Activated CD8-positive, alpha-beta memory T cell treated with anti-CD3 and anti-CD28 coated beads, Interleukin-2, amount 50 U/mL, for 24 hours (primary cell): ENCODE measurements around the gene PRSS33.

Experiments used
- DNase-seq: peaks from one replicate; pipeline ENCODE4 v3.0.0-alpha.2; 2020; ENCODE audit errors: extremely low read depth

Gene PRSS33

DNA sequence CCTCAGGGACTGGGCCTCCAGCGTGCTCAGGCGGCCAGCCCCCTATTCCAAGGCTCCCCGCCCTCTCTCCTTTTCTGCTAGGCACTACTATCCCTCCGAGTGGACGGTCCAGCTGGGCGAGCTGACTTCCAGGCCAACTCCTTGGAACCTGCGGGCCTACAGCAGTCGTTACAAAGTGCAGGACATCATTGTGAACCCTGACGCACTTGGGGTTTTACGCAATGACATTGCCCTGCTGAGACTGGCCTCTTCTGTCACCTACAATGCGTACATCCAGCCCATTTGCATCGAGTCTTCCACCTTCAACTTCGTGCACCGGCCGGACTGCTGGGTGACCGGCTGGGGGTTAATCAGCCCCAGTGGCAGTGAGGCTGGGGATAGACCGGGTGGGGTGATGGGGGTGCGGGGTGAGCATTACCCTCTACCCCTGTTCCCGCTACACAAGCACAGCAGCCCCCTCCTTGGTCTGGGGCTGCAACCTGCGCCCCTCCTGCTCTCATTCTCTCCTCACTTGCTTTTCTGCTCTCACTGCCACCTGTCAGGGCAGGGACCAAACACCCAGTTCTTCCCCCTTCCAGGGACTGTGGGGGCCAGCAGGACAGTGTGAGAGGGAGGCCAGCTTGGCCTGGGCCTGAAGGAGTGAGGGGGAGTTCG is 12.0 kb upstream of the PRSS33 start:
- DNase-seq = no peak

DNA sequence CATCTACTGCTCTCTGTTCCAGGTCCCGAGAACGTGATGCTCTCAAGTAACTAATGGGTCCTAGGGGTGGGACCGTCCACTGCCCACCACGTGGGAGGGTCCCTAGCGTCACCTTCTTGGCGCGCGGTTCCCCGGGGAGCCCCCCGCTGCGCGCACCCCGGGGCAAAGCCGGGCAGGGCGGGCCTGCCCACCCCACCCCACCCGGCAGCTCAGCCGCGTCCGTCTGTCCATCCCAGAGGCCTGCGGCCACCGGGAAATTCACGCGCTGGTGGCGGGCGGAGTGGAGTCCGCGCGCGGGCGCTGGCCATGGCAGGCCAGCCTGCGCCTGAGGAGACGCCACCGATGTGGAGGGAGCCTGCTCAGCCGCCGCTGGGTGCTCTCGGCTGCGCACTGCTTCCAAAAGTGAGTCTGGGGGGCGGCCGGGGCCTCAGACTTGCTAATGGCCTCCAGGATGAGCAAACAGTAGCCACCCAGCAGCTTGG is 11.4 kb upstream of the PRSS33 start:
- no peak for DNase-seq

DNA sequence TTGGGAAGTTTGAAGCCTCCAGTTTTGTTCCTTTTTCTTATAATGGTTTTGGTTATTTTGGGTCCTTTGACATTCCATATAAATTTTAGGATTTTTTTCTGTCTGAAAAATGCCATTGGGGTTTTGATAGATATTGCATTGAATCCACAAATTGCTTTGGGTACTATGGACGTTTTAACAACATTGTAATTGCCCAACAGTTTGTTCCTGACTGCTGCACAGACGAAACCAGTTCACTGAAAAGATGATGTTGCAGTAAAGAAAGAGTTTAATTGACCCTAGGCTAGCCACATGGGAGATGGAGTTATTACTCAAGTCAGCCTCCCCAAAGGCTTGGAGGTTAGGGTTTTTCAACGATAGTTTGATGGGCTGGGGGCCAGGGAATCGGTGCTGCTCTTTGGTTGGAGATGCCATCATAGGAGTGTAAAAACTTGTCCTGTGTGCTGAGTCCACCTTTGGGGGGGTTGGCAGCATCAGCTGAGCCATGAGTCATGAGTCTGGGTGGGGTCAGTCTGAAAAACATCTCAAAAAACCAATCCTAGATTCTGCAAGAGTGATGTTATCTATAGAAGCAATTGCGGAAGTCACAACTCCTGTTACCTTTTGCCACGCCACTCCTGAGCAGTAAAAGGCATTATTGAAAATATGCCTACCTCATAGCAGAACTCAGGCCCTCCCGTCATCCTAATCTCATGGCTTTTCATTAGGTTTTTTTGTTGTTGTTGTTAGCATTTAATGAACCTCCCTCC is 8.2 kb upstream of the PRSS33 start:
- DNase-seq = no peak

DNA sequence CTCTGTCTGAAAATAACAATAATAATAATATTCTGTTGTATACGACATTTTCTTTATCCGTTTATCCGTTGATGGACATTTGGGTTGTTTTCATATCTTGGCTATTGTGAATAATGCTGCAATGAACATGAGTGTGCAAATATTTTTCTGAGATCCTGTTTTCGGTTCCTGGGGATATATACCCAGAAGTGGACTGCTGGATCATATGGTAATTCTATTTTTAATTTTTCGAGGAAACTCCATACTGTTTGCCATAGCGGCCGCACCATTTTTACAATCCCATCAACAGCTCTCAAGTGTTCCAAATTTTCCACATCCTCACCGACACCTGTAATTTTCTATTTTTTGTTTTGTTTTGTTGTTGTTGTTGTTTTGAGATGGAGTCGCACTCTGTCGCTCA is 5.6 kb upstream of the PRSS33 start:
- DNase-seq = no peak

DNA sequence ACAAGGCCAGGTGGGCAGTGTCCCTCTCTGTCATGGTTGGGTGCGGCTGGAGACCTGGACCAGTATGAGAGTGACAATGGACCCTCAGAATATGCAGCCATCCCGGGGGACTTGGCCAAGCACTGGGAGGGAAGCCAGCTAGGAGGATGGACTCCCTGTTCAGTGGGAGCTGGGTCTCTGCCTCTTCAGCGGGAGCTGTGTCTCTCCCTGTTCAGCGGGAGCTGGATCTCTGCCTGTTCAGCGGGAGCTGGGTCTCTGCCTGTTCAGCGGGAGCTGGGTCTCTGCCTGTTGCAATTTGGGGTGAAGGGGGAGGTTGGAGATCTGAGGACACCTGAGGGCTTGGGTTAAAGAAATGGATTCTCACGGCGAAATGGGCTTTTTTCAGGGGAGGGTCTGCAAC is 3.8 kb upstream of the PRSS33 start:
- no peak for DNase-seq

DNA sequence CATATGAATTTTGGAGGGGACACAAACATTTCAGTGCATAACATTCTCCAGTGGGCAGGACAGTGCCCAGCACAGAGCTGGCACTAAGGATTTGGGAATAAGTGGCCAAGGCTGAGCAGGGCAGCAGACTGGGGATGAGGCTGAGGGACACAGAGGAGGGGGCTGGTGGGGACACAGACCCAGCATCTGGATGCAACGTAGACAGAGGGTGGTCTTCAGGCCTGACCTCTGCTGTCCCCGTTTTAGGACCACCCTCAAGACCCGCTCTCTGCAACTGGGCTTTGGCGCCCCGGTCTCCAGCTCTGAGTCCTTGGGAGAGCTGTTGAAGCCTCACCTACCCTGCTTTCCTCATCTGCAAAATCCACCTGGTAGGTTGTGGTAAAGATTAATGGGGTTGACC is 3.3 kb upstream of the PRSS33 start:
- no peak for DNase-seq

DNA sequence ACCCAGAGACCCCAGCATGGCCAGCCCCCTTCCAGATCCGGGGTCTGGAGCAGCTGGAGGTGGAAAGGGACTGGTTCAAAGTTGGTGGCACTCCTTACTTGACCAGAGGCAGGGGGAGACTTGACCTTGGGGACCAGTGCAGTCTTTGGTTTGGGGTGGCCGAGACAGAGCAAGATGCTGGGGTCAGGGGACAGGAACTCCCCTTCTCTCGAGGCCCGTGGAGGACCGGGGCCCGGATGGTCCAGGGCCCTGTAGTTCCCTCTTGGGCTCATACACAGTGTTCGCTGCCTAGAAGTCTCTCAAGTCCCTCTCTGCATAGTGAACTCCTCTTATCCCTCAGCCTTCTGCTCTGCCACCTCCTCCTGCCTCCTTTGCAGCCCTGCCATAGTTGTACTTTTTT is 601 bp upstream of the PRSS33 start:
- DNase-seq = no peak

DNA sequence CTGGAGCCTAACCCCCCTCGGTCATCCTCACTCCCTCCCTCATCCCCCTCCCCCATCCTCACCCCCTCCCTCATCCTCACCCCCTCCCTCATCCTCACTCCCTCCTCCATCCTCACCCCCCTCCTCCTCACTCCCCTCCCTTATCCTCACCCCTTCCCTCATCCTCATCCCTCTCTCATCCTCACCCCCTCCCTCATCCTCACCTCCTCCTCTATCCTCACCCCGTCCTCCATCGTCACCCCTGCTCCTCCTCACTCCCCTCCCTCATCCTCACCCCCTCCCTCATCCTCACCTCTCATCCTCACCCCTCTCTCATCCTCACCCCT is 571 bp downstream of the PRSS33 start:
- no peak for DNase-seq

DNA sequence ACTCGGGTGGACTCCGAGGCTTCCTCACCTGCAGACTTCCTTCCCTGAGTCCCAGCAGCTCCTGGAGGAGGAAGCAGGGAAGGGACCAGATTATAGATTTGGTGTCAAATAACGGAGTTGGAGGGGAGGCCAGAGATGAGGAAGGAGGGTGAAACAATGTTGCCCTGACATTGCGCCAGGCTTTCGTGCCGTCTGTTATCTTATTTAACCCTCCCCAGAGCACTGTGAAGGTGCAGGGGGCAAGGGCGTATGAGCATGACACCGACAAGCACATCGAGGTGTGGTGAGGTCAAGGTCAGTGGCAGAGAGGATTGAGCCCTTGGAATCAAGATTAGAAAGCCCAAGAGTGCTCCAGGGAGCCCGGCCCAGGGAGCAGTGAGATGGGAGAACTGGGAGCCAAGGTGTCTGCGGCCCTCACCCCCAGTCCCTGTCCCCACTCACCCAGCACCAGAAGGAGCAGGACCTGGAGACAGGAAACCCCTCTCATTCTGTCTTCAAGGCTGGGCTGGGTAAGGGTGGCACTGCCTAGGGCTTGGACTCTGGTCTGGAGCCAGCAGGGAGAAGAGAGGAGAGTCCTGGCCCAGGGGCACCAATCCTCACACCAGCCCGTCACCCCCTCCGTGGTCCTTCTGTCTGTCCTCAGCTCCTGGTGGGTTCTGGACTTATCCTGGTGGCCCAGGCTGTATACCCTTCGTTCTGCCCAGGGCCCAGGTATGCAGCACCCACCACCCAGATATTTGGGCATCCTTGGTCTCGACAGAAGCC is 1.1 kb downstream of the PRSS33 start:
- DNase-seq = no peak

DNA sequence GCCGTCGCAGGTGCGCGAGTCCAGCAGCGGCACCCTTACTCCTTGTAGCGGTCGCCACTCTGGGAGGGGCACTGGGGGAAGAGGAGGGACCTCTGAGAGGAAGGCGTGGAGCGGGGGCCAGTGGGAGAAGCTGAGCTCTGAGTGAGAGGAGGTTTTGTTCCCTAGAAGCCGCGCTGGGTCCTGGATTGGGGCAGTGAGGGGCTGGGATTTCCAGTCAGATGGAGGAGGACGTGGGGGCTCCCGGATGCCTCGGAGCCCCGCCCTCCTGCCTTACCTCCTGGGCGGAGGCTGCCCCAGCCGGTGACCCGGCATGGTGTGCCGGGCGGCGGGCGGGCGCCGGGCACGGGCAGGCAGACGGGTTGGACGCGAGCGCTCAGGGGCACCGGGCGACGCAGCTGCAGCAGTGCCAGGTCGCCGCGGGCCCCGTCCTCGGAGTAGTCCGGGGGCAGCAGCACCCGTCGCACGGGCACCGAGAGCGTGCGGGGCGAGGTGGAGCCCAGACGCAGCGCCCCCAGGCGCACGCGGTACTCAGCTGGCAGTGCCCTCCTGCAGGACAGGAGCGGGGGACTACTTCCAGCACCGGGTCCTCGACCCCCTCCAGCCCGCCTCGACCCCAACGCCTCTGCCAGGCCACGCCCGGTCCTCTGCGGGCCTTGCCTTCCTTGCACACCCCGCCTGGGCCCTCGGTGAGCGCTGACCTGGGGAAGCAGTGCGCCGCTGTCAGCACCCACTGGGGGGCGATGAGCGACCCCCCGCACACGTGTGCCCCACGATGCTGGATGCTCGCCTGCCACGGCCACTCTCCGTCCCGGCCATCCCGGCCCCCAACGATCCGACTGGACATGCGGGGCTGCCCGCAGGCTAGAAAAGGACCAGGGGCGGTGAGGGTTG is 2.0 kb downstream of the PRSS33 start:
- DNase-seq = peak; percentile 20

DNA sequence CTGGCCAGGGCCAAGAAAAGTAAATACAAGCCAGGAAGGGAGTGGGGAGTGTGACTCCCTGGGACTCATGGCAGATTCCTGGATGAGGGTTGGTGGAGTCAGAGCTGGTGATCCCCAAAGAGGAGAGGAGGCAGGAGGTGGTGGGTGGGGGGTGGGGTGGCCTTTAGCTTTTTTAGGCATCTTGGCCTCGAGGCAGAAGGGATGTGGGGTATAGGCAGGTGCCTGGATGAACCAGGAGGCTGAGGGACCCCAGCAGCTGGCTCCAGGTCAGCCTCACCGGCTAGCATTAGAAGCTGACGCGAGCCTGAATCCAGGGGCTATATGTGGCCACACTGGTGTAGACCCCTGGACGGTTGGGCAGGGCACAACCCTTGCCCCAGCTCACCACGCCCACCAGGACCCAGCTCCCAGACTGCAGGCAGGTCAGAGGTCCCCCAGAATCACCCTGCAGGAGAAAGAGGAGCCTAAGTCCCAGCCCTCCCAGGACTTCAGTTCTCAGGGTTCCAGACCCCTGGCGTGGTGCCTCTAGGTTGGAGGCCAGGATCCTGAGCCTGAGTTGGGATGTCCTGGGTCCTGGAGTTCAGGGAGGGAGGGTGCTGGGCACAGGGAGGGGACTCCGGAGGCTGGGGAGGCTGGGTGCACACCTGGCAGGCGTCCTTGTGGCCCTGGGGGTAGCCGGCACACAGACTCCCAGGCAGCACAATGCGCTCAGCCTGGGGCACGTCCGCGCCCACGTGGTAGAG is 2.8 kb downstream of the PRSS33 start:
- DNase-seq = no peak

DNA sequence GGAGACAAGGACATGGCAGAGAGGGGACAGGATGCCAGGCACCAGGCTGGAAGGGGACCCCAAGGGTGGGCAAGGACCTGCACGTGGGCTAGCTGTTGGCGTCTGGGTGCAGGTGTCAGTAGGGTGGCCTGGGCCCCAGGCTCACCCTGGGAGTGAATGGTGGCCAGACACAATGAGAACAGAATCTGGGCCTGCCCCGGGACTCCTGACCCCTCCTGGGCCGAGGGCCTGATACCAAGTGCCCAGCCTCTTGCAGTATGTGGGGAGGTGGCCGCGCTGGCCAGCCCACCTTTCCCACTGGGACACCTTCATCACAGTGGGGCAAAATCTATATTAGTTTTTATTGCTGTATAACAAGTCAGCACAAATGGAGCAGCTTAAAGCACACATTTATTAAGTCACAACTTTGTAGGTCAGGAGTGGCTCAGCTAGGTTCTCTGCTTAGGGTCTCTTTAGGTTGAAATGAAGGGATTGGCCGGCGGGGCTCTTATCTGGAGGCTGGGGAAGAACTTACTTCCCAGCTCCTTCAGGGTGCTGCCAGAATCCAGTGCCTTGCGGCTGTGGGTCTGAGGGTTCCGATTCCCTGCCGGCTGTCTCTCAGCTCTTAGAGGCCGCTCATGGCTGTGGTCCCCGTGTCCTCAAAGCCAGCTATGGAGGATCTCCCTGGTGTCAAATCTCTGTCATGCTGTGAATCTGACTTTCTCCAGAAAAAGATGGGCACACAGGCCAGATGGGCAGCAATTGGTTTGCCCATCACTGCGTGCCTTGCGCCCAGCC is 3.6 kb downstream of the PRSS33 start:
- DNase-seq = no peak

DNA sequence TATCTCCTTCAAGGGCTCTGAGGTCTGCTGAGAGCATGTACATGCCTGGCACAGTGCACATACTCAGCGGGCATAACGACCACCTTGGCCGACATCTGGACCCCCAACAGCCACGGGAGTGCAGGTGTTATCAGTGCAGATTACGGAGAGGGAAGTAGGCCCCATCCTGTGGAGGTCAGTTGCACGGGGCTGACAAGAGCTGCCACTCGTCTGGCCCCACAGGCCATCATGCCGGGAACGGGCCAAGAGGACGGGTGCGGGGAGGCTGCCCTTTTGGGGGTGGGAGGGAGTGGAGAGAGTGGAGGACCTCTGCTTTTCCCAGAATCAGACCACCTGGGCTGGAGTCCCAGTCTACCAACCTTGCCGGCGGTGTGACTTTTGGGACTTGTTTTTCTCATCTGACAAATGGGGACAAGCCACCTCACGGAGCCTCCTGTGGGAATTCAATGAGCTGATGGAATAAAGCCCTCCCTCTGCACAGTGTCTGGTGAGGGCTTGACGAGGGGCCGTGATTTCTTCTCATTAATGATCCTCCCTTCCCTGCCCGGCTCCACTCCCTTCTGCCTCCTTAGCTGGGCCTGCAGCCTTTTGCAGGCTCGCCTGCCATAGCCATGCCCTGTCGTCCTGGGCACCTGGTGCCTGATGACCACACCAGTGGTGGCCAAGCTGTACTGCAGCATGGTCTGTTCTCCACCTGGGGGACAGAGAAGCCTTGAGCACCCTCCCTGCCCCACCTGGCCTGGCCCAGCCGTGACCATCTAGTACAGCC is 4.6 kb downstream of the PRSS33 start:
- DNase-seq = no peak

DNA sequence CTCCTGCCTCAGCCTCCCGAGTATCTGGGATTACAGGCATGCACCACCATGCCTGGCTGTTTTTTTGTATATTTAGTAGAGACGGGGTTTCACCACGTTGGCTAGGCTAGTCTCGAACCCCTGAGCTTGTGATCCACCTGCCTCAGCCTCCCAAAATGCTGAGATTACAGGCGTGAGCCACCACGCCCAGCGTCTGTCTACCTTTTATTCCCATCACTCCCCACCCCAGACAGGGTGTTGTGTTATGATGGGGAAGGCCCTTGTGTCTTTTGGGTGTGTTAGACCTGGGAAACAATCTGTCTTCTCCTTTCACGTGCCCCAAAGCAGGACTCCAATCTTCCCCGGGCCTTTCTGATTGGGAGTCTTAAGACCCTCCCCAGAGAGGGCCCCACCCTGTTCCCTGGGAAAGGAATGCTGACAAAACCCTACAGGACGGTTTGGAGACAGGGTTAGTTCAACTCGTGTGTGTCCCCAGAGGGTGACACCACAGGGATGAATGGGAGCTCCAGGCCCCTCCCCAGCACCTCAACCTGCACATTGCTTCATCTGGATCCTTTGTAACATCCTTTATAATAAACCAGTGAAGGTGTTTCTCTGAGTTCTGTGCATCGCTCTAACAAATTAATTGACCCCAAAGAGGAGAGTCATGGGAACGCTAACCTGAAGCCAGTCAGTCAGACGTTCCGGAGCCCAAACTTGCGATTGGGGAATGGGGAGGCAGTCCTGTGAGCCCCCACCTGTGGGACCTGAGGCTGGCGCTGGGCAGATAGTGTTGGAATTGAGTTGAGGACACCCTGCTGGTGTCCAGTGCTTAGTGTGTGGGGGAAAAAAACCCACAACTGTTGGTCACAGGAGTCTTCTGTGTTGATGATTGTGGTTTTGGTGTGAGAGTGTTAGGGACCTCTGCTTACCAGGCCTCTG is 7.1 kb downstream of the PRSS33 start:
- DNase-seq = no peak

DNA sequence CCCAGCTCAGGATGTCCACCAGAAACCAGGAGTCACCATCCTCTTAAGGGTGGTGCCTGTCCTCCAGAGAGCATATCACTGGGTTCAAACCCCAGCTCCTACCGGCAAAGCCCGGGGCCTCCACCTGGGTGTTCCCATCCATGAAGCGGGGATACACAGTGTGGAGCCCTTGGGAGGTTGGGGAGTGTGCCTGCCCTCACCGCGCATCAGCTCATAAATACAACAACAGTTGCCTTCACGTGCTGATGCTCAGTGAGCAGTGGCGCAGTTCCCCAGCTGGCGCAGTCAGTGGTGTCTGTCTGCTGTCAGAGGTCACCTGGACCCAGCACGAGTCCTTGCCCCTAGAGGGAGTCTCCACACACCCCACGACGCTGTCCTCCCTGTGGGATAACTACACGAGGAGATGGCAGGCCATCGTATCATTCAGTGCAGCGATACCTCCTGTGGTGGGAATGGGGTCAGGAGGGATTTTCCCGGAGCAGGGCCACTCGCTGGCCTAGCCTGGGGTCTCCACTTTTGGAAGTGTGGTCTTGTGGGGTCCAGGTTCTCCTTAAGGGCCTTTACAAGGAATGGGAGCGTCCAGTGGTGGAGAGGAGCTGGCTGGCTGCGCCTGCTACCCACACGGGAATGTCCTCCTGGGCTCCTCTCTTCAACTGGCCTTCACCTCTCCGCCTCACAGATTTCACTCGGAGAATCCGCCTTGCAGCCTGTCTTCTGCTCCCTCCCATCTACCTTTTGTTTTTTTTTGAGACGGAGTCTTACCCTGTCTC is 8.0 kb downstream of the PRSS33 start:
- DNase-seq = no peak

DNA sequence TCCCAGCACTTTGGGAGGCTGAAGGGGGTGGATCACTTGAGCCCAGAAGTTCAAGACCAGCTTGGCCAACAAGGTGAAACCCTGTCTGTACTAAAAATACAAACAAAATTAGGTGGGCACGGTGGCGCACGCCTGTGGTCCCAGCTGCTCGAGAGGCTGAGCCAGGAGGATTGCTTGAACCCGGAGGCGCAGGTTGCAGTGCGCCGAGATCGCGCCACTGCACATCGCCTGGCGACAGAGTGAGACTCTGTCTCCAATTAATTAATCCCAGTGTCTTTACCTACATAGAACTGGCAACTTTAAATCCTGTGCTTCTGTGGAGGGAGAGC is 8.8 kb downstream of the PRSS33 start:
- no peak for DNase-seq

DNA sequence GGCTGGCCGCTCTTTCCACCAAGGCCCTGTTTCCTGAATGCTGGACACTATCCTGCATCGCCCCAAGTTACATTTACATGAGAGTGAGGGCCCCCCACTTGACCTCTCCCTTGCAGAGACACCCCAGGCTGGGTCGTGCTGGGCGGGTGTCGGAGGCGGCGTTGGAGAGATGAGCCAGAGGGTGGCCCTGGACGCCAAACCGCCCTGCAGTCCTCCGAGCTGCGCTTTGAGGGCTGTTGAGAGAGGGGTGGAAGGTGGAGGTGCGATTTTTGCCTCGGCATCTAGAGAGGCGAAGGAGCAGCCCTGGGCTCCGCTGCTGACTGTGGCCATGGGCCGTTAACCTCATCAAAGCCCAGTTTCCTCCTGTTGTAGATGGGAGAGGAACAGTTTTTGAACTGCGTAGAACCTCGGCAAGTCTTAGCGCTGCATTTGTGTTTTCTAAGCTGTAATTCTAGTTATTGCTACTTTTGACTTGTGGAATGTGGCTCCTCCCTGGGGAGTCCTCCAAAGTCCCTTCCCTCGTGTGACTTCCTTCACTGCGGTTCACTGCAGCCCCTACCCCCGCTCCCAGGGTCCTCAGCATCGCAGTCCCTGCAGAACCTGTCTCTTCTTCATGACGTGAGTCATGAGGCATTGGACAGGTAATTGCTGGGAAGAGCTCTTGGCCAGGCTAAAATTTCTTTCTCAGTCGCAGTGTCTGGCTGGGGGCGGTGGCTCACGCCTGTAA is 9.3 kb downstream of the PRSS33 start:
- DNase-seq = no peak
